ENCODE results near the gene FASN. TPM values are rescaled to one million over a fixed set of nuclear protein-coding genes. Genes with fewer than 3 reads are reported as not detected.

The FASN gene
- total and polyA plus RNA-seq, 2 of the 13 experiments (the other 11 are each of a cell fraction or from before 2014, with no cell fraction given), result 51.7 to 101 TPM

GRCh38 chr17:82097184-82097918, 685 bp downstream of the FASN start (continued):
- TF ChIP-seq U2AF1 (optimal IDR thresholded peaks at IDR 0.05; ENCODE audit: low read depth, low read length), result no peak
- TF ChIP-seq, protein P1, sequence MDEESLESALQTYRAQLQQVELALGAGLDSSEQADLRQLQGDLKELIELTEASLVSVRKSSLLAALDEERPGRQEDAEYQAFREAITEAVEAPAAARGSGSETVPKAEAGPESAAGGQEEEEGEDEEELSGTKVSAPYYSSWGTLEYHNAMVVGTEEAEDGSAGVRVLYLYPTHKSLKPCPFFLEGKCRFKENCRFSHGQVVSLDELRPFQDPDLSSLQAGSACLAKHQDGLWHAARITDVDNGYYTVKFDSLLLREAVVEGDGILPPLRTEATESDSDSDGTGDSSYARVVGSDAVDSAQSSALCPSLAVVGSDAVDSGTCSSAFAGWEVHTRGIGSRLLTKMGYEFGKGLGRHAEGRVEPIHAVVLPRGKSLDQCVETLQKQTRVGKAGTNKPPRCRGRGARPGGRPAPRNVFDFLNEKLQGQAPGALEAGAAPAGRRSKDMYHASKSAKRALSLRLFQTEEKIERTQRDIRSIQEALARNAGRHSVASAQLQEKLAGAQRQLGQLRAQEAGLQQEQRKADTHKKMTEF (CRISPR knock-in tag; IDR thresholded peaks at IDR 0.05), result no peak; the same call in 1 of the 2 replicates
- TF ChIP-seq ZNF18 (CRISPR knock-in tag; IDR thresholded peaks at IDR 0.05; ENCODE audit: insufficient replicate concordance), result no peak
- TF ChIP-seq ZNF138 (CRISPR knock-in tag; IDR thresholded peaks at IDR 0.05; ENCODE audit: low read depth), result no peak
- no peak for TF ChIP-seq ZSCAN20 (CRISPR knock-in tag; IDR thresholded peaks at IDR 0.05; ENCODE audit: borderline replicate concordance)
- no peak for TF ChIP-seq JUND (CRISPR knock-in tag; IDR thresholded peaks at IDR 0.05)
- TF ChIP-seq RORA (CRISPR knock-in tag; IDR thresholded peaks at IDR 0.05), result no peak
- no peak for TF ChIP-seq HMGA1 (CRISPR knock-in tag; conservative IDR thresholded peaks at IDR 0.05)
- TF ChIP-seq, protein P2, sequence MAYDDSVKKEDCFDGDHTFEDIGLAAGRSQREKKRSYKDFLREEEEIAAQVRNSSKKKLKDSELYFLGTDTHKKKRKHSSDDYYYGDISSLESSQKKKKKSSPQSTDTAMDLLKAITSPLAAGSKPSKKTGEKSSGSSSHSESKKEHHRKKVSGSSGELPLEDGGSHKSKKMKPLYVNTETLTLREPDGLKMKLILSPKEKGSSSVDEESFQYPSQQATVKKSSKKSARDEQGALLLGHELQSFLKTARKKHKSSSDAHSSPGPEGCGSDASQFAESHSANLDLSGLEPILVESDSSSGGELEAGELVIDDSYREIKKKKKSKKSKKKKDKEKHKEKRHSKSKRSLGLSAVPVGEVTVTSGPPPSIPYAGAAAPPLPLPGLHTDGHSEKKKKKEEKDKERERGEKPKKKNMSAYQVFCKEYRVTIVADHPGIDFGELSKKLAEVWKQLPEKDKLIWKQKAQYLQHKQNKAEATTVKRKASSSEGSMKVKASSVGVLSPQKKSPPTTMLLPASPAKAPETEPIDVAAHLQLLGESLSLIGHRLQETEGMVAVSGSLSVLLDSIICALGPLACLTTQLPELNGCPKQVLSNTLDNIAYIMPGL (CRISPR knock-in tag; IDR thresholded peaks at IDR 0.05; ENCODE audit: borderline replicate concordance in 1 of 2, low read depth in 1 of 2), result peak; percentile 14 to 67; a peak in 2 of 4 replicates
- no peak for TF ChIP-seq FOXK2 (IDR thresholded peaks at IDR 0.05)
- TF ChIP-seq SMARCE1 (IDR thresholded peaks at IDR 0.05; ENCODE audit: borderline replicate concordance), result no peak
- TF ChIP-seq HNRNPH1 (optimal IDR thresholded peaks at IDR 0.05; ENCODE audit: low read depth, low read length), result no peak
- TF ChIP-seq, protein P3, sequence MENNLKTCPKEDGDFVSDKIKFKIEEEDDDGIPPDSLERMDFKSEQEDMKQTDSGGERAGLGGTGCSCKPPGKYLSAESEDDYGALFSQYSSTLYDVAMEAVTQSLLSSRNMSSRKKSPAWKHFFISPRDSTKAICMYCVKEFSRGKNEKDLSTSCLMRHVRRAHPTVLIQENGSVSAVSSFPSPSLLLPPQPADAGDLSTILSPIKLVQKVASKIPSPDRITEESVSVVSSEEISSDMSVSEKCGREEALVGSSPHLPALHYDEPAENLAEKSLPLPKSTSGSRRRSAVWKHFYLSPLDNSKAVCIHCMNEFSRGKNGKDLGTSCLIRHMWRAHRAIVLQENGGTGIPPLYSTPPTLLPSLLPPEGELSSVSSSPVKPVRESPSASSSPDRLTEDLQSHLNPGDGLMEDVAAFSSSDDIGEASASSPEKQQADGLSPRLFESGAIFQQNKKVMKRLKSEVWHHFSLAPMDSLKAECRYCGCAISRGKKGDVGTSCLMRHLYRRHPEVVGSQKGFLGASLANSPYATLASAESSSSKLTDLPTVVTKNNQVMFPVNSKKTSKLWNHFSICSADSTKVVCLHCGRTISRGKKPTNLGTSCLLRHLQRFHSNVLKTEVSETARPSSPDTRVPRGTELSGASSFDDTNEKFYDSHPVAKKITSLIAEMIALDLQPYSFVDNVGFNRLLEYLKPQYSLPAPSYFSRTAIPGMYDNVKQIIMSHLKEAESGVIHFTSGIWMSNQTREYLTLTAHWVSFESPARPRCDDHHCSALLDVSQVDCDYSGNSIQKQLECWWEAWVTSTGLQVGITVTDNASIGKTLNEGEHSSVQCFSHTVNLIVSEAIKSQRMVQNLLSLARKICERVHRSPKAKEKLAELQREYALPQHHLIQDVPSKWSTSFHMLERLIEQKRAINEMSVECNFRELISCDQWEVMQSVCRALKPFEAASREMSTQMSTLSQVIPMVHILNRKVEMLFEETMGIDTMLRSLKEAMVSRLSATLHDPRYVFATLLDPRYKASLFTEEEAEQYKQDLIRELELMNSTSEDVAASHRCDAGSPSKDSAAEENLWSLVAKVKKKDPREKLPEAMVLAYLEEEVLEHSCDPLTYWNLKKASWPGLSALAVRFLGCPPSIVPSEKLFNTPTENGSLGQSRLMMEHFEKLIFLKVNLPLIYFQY (CRISPR knock-in tag; IDR thresholded peaks at IDR 0.05; ENCODE audit: borderline replicate concordance), result no peak
- no peak for TF ChIP-seq SETDB1 (CRISPR knock-in tag; IDR thresholded peaks at IDR 0.05; ENCODE audit: borderline replicate concordance)
- TF ChIP-seq ATF7 (IDR thresholded peaks at IDR 0.05), result no peak
- TF ChIP-seq ATF7 (CRISPR knock-in tag; IDR thresholded peaks at IDR 0.05), result no peak
- TF ChIP-seq EHMT2 (IDR thresholded peaks at IDR 0.05; ENCODE audit: borderline replicate concordance, low read depth, low read length), result no peak
- TF ChIP-seq ZNF224 (CRISPR knock-in tag; IDR thresholded peaks at IDR 0.05), result no peak
- peak; percentile 45; the same call in 1 of the 2 replicates for TF ChIP-seq ZNF329 (CRISPR knock-in tag; IDR thresholded peaks at IDR 0.05; ENCODE audit: low read depth)

Measured in HepG2 (cell line).